Esophagus squamous epithelium (tissue), 4 donors: ENCODE results near the gene XCL2.

Experiments used
- POLR2A ChIP-seq, 4 donors: fragments of 450-650 bp; IDR thresholded peaks; one replicate each; pipeline ENCODE4 v1.6.1; 2017; ENCODE audit warnings: antibody characterized with exemption in 4 of 4, mild to moderate bottlenecking in 4 of 4, moderate library complexity in 3 of 4
- TF ChIP-seq, protein P1 (sequence below), 6 experiments: fragments of 450-650 bp in 4 of 6; fragments of 200-600 bp in 2 of 6; sonication (generic) in 2 of 6; IDR thresholded peaks; one replicate each; pipeline ENCODE4 v1.5.1; 2016 to 2019; ENCODE audit warnings: antibody characterized with exemption in 6 of 6, mild to moderate bottlenecking in 4 of 6, moderate library complexity in 4 of 6

DNA sequence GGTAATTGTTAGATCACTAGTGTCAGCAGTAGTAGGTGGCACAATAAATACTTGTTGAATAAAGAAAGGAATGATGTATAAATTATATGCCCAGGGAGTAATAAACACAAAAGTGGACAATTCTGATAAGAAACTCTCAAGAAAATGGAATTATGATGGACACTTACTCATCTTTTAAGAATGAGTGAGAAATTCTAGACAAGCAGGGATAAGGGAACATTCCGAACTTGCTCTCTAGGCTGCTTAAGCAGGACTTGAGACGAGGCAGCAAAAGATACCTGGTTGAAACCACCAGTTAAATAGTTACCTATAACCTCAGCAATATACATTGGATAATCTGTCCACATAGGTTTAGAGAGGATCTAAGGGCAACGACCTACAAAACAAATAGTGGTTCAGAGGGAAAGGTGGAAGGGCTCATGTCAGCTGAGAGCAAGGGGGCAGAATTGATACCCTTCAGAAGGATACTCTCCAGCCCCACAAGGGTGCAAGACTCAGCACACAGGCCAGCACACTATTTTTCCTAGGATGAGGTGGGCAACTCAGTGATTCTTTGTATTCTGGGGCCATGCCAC is 46.3 kb downstream of the XCL2 start:
- TF ChIP-seq, protein P1, sequence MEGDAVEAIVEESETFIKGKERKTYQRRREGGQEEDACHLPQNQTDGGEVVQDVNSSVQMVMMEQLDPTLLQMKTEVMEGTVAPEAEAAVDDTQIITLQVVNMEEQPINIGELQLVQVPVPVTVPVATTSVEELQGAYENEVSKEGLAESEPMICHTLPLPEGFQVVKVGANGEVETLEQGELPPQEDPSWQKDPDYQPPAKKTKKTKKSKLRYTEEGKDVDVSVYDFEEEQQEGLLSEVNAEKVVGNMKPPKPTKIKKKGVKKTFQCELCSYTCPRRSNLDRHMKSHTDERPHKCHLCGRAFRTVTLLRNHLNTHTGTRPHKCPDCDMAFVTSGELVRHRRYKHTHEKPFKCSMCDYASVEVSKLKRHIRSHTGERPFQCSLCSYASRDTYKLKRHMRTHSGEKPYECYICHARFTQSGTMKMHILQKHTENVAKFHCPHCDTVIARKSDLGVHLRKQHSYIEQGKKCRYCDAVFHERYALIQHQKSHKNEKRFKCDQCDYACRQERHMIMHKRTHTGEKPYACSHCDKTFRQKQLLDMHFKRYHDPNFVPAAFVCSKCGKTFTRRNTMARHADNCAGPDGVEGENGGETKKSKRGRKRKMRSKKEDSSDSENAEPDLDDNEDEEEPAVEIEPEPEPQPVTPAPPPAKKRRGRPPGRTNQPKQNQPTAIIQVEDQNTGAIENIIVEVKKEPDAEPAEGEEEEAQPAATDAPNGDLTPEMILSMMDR (IDR thresholded peaks at IDR 0.05): no peak
- TF ChIP-seq POLR2A (IDR thresholded peaks at IDR 0.05): no peak
